ENCODE results near the gene PHACTR3.

PHACTR3 gene

DNA sequence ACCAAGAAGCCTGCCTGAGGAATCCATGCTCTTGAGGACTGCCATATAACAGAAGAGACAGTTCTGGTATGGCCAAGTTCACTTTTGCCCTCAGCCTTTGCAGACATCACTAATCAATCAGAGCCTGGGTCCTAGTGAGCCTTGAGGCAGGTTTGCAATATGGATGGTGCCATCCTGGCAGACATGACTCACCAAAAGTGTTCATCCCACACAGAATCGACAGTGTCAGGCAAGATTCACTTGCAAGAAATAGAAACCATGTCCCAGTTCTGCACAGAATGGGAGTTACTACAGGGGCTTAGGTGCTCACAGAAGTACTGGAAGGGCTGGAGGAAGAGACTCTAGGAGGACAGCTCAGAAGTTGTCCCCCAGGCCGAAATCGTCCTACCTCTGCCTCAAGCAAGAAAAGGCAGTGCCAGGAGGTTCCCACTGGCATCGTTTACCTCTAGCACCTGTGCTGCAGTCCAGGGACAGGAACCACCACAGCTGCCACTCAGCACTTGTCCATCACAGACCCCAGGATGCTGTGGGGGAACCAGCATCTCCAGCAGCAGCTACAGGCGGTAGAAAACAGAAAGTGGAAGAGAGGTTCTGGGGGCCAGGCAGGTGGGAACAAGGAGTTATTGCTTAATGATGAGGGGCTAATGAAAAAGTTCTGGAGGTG lies 42.6 kb upstream of the PHACTR3 start:
- TF ChIP-seq, protein P1, sequence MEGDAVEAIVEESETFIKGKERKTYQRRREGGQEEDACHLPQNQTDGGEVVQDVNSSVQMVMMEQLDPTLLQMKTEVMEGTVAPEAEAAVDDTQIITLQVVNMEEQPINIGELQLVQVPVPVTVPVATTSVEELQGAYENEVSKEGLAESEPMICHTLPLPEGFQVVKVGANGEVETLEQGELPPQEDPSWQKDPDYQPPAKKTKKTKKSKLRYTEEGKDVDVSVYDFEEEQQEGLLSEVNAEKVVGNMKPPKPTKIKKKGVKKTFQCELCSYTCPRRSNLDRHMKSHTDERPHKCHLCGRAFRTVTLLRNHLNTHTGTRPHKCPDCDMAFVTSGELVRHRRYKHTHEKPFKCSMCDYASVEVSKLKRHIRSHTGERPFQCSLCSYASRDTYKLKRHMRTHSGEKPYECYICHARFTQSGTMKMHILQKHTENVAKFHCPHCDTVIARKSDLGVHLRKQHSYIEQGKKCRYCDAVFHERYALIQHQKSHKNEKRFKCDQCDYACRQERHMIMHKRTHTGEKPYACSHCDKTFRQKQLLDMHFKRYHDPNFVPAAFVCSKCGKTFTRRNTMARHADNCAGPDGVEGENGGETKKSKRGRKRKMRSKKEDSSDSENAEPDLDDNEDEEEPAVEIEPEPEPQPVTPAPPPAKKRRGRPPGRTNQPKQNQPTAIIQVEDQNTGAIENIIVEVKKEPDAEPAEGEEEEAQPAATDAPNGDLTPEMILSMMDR (IDR thresholded peaks at IDR 0.05; ENCODE audit: low read depth, low read length, missing control alignments) = no peak
- DNase-seq (ENCODE audit: extremely low read depth, low read depth) = no peak
- no peak overlapping the region for H3K4me3 ChIP-seq (replicated peaks; ENCODE audit: low read depth, low read length)

DNA sequence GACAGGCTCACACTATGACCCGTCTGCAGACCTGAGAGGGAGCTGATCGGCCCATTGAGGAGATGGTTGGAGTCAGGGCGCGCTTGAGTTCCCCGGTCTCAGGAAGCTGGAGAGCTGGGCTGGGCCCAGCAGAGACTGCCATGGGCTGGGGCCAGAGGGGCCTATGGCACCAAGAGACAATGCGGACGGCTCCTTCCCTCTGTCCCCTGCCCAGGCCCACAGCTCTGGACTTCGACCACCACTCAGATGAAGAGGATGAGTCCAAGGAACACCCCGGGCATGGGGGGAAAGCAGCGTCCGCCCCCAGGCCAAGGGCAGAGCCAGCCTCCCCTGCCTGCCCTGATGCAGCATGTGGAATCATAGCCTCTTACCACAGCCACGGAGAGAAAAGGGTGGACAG lies 40.2 kb upstream of the PHACTR3 start:
- no peak for DNase-seq (ENCODE audit: extremely low read depth, low read depth)

DNA sequence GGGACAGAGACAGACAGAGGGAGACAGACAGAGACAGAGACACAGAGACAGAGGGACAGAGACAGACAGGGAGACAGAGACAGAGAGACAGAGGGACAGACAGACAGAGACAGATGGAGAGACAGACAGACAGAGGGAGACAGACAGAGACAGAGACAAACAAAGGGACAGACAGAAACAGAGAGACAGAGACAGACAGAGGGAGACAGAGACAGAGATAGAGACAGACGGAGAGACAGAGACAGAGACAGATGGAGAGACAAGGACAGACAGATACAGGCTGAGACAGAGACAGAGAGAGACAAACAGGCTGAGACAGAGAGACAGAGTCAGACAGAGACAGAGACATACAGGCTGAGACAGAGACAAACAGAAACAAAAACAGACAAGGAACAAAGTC lies 39.4 kb upstream of the PHACTR3 start:
- TF ChIP-seq, protein P1 (IDR thresholded peaks at IDR 0.05; ENCODE audit: low read depth, low read length, missing control alignments) = no peak
- DNase-seq (ENCODE audit: extremely low read depth, low read depth) = no peak
- no peak overlapping the region for H3K4me3 ChIP-seq (replicated peaks; ENCODE audit: low read depth, low read length)

More for the DNA sequence above, 40.2 kb upstream of the PHACTR3 start:
- no peak overlapping the region for H3K4me3 ChIP-seq (replicated peaks; ENCODE audit: low read depth, low read length)
- TF ChIP-seq, protein P1 (IDR thresholded peaks at IDR 0.05; ENCODE audit: low read depth, low read length, missing control alignments) = no peak

DNA sequence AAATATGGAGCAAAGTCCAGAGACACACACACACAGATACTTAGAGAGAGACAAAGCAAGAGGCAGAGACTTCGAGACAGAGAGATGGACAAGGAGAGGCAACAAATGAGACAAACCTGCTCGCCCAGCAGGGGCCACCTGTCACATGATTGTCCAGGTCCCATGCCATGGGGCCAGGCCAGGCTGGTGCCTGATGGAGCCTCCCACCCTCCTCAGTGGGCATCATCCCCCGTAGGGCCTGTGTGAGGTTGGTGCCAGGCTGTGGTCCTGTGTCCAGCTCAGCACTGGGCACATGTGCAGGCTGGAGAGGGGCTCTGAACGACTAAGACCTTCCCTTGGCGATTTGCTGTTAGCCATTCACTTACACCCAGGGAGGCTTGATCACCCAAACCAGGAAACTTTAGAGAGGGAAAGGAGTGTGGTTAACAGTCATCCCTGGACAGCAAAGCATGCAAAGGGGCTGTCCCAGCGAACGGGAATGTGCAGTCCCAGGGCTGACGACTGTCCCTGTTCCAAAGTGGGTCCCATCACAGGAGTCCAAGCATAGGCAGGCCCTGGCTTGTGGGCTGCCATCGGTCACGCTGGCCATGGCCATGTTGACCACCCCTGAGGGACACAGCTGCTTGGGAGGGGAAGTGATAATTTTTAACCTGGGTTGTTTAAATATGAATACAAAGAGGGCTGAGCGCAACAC lies 38.4 kb upstream of the PHACTR3 start:
- no peak overlapping the region for H3K4me3 ChIP-seq (replicated peaks; ENCODE audit: low read depth, low read length)
- no peak for DNase-seq (ENCODE audit: extremely low read depth, low read depth)
- TF ChIP-seq, protein P1 (IDR thresholded peaks at IDR 0.05; ENCODE audit: low read depth, low read length, missing control alignments) = no peak

DNA sequence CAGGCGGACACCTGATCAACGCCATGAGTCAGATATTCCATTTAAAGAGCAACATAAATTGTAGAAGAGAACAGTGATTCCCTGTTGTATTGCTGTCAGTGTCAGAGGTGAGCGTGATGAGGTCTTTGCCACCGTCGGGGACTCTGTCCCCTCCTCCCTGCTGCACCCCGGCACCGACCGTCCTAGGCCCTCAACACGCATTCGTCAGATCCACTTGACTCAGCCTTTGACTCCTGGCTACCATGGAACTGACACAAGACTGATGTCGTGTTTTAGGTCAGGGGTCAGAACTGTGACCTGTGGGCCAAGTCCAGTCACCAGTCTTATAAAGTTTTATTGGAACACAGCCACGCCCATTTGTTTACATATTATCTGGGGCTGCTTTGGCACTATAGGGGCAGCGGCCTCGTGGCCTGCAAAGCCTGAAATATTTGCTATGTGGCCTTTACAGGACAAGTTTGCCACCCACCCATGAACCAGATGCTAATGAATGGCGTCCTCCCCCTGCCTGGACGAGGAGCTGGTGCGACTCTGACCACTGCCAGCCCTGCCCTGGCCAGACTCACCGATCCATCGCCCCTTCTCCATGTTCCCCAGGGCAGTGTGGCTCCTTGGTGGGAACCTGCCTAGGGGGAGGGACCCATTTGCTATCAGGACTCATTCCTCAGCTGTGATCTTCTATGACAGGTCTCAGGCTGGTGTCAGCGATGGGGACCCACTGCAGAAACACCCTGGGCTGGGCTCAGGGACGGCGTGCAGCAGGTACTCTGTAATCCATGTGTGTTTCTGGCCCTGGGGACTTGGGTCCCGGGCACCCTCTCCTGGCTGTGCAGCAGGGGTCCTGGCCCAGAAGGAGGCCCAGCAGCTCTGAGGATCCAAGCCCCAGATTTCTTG lies 37.5 kb upstream of the PHACTR3 start:
- H3K4me3 ChIP-seq (replicated peaks; ENCODE audit: low read depth, low read length) = no peak overlapping the region
- DNase-seq (ENCODE audit: extremely low read depth, low read depth) = no peak
- TF ChIP-seq, protein P1 (IDR thresholded peaks at IDR 0.05; ENCODE audit: low read depth, low read length, missing control alignments) = no peak

DNA sequence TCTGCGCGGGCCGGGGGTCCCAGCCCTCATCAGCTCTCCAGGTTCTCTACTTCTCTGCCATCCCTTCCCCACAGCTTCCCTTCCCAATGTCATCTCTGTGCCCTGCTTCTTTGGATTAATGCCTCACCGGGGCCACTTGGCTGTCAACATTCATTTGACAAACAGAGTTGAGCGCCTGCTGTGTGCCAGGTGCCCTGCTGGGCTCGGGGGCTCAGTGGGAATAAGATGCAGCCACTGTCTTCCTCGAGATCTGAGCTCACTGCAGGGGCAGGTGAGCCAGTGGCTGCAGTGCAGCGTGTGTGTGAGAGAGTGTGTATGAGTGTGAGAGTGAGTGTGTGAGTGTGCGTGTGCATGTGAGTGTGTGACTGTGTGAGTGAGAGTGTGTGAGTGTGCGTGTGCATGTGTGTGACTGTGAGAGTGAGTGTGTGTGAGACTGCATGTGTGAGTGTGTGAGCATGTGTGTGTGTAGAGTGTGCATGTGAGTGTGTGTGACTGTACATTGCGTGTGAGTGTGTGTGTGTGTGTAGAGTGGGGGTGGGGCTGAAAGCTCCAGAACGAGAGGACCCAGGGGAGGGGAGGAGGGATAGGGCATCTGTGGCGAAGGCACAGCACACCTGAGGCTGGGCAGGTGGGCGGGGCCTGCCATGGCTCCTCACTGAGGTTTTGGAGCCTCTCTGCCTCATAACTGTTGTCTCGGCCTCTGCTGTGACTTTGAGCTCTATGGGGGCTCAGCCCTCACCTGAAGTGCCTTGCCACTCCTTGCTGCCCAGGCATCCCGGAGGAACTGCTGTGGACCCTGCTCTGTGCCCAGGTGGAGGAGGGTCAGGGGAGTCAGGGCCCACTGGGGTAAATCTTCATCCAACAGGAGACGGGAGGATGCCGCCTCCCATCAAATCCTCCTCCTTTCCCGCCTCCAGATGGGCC lies 36.5 kb upstream of the PHACTR3 start:
- DNase-seq (ENCODE audit: extremely low read depth, low read depth) = no peak
- TF ChIP-seq, protein P1 (IDR thresholded peaks at IDR 0.05; ENCODE audit: low read depth, low read length, missing control alignments) = no peak
- no peak overlapping the region for H3K4me3 ChIP-seq (replicated peaks; ENCODE audit: low read depth, low read length)

Data from HFF-Myc (cell line).